HEK293 (cell line): Measurements from ENCODE around the gene AGXT2.

Source experiments
- ZBTB1 ChIP-seq: fragments of 450-650 bp; formaldehyde crosslinking; IDR thresholded peaks from 2 replicates; pipeline ENCODE4 v1.5.1; 2016; ENCODE audit warnings: missing biosample characterization, missing genetic modification characterization
- ZNF114 ChIP-seq: fragments of 450-650 bp; formaldehyde crosslinking; IDR thresholded peaks from 2 replicates; pipeline ENCODE4 v1.5.0; 2017; ENCODE audit warnings: missing biosample characterization, missing genetic modification characterization
- ZNF274 ChIP-seq, 2 experiments: fragments of 200-500 bp in 1 of 2; fragments of 450-650 bp in 1 of 2; sonication (Bioruptor generic) in 1 of 2; formaldehyde crosslinking in 1 of 2; IDR thresholded peaks; 2 replicates each; pipeline versions ENCODE4 v1.5.1 to v1.6.1; 2014 to 2016; ENCODE audit warnings: borderline replicate concordance in 1 of 2, inconsistent platforms in 1 of 2, low read length in 1 of 2, missing biosample characterization in 1 of 2, missing genetic modification characterization in 1 of 2
- TF ChIP-seq, protein P1 (sequence below): fragments of 450-650 bp; formaldehyde crosslinking; IDR thresholded peaks from 2 replicates; pipeline ENCODE4 v1.5.1; 2016; ENCODE audit warnings: missing biosample characterization, missing genetic modification characterization
- TF ChIP-seq, protein P2 (sequence below): fragments of 450-650 bp; formaldehyde crosslinking; IDR thresholded peaks from 2 replicates; pipeline ENCODE4 v1.5.1; 2016; ENCODE audit warnings: missing biosample characterization, missing genetic modification characterization

DNA sequence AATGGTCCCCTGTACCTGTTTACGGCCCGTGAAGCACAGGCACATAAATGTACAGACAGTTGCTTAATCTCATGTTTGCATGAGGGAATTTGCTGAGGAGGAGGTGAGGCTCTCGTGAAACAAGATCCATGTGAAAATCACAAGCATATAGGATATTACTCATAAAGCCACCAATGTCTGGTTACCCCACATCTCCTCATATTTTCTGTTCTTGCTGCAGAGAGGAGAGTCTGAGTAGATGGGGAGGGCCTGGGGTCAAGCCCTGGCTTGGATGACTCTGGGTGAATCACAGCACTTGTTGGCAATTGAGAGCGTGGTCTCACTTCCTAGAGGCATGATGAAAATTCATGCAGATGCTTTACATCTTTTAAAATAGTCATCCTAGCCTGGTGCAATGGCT is 975 bp downstream of the AGXT2 start:
- TF ChIP-seq, protein P1, sequence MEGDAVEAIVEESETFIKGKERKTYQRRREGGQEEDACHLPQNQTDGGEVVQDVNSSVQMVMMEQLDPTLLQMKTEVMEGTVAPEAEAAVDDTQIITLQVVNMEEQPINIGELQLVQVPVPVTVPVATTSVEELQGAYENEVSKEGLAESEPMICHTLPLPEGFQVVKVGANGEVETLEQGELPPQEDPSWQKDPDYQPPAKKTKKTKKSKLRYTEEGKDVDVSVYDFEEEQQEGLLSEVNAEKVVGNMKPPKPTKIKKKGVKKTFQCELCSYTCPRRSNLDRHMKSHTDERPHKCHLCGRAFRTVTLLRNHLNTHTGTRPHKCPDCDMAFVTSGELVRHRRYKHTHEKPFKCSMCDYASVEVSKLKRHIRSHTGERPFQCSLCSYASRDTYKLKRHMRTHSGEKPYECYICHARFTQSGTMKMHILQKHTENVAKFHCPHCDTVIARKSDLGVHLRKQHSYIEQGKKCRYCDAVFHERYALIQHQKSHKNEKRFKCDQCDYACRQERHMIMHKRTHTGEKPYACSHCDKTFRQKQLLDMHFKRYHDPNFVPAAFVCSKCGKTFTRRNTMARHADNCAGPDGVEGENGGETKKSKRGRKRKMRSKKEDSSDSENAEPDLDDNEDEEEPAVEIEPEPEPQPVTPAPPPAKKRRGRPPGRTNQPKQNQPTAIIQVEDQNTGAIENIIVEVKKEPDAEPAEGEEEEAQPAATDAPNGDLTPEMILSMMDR (tag by site-specific recombination): no peak
- TF ChIP-seq ZNF114 (tag by site-specific recombination) (no peak), ZNF274 (IDR thresholded peaks at IDR 0.05; ENCODE audit: low read length) (no peak), ZNF274 (tag by site-specific recombination; IDR thresholded peaks at IDR 0.05; ENCODE audit: borderline replicate concordance) (no peak), ZBTB1 (no peak)
- TF ChIP-seq, protein P2, sequence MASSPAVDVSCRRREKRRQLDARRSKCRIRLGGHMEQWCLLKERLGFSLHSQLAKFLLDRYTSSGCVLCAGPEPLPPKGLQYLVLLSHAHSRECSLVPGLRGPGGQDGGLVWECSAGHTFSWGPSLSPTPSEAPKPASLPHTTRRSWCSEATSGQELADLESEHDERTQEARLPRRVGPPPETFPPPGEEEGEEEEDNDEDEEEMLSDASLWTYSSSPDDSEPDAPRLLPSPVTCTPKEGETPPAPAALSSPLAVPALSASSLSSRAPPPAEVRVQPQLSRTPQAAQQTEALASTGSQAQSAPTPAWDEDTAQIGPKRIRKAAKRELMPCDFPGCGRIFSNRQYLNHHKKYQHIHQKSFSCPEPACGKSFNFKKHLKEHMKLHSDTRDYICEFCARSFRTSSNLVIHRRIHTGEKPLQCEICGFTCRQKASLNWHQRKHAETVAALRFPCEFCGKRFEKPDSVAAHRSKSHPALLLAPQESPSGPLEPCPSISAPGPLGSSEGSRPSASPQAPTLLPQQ (tag by site-specific recombination): no peak
